Coronary artery (tissue), 2 donors: ENCODE results near the gene TDRD12.
"Not testable (repeated sequence)": the region's sequence is repeated elsewhere in the genome, so short reads cannot be mapped to it uniquely, and the experiment has no call there.

Experiments used
- DNase-seq: peaks from one replicate; pipeline ENCODE4 v3.0.0-alpha.2; 2017; ENCODE audit warnings: low spot score
- H3K27ac ChIP-seq, 2 donors: fragments of 200-600 bp; sonication (generic); one replicate each; pipeline ENCODE4 v1.5.1; 2016 to 2019
- H3K4me3 ChIP-seq: fragments of 200-600 bp; sonication (generic); 2 replicates; pipeline ENCODE4 v1.5.1; 2016; ENCODE audit warnings: mild to moderate bottlenecking, moderate library complexity
- CTCF ChIP-seq: fragments of 200-600 bp; sonication (generic); IDR thresholded peaks from one replicate; pipeline ENCODE4 v1.5.1; 2019; ENCODE audit warnings: antibody characterized with exemption

Gene TDRD12

DNA sequence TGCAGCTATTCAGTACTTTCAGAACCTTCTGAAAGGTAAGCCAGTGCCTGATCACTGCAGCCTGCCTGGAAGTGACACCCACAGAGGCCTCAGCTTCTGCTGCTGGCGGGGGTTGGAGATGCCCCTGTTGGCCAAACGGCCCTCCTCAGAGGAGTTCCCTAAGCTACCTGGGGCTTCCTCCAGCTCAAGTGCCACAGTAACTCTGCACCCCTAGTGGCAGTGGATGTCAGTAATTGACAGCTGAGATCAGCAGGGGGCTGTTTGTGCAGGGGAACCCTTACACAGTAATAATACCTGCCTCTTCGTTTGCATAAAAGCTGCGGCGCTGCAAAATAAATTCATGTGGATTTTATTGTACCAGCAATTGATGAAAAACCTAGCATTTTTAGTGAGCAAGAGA is 28.9 kb downstream of the TDRD12 start:
- no peak for TF ChIP-seq CTCF
- no peak for DNase-seq
- no peak overlapping the region for H3K27ac ChIP-seq

GRCh38 chr19:32748948-32749347 is 29.4 kb downstream of the TDRD12 start:
- H3K4me3 ChIP-seq = no peak overlapping the region

More for the DNA sequence above, 28.9 kb downstream of the TDRD12 start:
- no peak overlapping the region for H3K4me3 ChIP-seq

DNA sequence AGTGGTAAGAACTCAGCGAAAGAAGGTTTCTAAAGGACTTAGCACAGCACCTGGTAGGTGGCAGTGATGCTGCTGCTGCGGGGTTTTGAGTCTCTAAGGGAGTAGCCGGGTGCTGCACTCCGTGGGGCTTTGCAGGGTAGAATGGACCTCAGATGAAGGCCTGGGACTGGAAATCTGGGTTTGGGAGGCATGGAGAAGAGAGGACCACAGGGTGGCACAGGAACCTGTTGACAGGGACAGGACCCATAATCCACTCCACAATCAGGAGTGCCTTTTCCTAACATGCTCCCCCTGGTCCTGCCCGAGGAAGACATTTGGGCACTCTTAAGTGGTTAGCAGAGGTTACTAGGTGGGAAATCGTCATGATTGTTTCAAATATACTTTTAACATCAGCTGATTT is 29.8 kb downstream of the TDRD12 start:
- no peak overlapping the region for H3K27ac ChIP-seq
- DNase-seq = no peak
- TF ChIP-seq CTCF = no peak
- H3K4me3 ChIP-seq = no peak overlapping the region

More at GRCh38 chr19:32748948-32749347, 29.4 kb downstream of the TDRD12 start:
- no peak for DNase-seq
- no peak overlapping the region for H3K27ac ChIP-seq
- no peak for TF ChIP-seq CTCF

- H3K27ac ChIP-seq = no peak overlapping the region
- no peak for DNase-seq
- no peak for TF ChIP-seq CTCF
- no peak overlapping the region for H3K4me3 ChIP-seq
Measured at GRCh38 chr19:32750441-32751055, 31.0 kb downstream of the TDRD12 start.

GRCh38 chr19:32751066-32751465 is 31.5 kb downstream of the TDRD12 start:
- no peak for TF ChIP-seq CTCF
- no peak overlapping the region for H3K27ac ChIP-seq

GRCh38 chr19:32757189-32757588 is 37.6 kb downstream of the TDRD12 start:
- no peak for TF ChIP-seq CTCF
- no peak for DNase-seq
- H3K4me3 ChIP-seq = no peak overlapping the region
- H3K27ac ChIP-seq = no peak overlapping the region

More at GRCh38 chr19:32751066-32751465, 31.5 kb downstream of the TDRD12 start:
- no peak for DNase-seq
- H3K4me3 ChIP-seq = no peak overlapping the region

DNA sequence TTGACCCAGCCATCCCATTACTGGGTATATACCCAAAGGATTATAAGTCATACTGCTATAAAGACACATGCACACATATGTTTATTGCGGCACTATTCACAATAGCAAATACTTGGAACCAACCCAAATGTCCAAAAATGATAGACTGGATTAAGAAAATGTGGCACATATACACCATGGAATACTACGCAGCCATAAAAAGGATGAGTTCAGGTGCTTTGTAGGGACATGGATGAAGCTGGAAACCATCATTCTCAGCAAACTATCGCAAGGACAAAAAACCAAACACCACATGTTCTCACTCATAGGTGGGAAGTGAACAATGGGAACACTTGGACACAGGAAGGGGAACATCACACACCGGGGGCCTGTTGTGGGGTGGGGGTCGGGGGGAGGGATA is 45.8 kb downstream of the TDRD12 start:
- H3K27ac ChIP-seq, H3K4me3 ChIP-seq, DNase-seq: not testable (repeated sequence)
